Stomach smooth muscle (tissue), 2 donors: ENCODE results near the gene ACBD3.

Experiments
- H3K27ac ChIP-seq: one replicate; pipeline ENCODE4 v1.7.0; 2013; ENCODE audit warnings: mild to moderate bottlenecking, low read length, inconsistent platforms
- H3K27me3 ChIP-seq, 2 donors: one replicate each; pipeline ENCODE4 v1.7.0; 2013; ENCODE audit warnings: low read length in 2 of 2; ENCODE audit not compliant: insufficient read depth in 2 of 2, control insufficient read depth in 1 of 2
- H3K36me3 ChIP-seq, 2 donors: one replicate each; pipeline ENCODE4 v1.7.0; 2013; ENCODE audit warnings: low read length in 2 of 2; ENCODE audit not compliant: control insufficient read depth in 2 of 2, insufficient read depth in 2 of 2
- H3K4me1 ChIP-seq: one replicate; pipeline ENCODE4 v1.7.0; 2013; ENCODE audit warnings: low read length; ENCODE audit not compliant: control insufficient read depth, insufficient read depth
- H3K4me3 ChIP-seq, 2 donors: one replicate each; pipeline ENCODE4 v1.7.0; 2013; ENCODE audit warnings: low read length in 2 of 2
- H3K9ac ChIP-seq, 2 donors: one replicate each; pipeline ENCODE4 v1.7.0; 2013; ENCODE audit warnings: low read length in 2 of 2, mild to moderate bottlenecking in 1 of 2
- H3K9me3 ChIP-seq, 2 donors: one replicate each; pipeline ENCODE4 v1.7.0; 2013; ENCODE audit warnings: low read length in 2 of 2; ENCODE audit not compliant: control insufficient read depth in 2 of 2
- donor health status: healthy.
- donor health status: Pancreatic carcinoma.

The ACBD3 gene

DNA sequence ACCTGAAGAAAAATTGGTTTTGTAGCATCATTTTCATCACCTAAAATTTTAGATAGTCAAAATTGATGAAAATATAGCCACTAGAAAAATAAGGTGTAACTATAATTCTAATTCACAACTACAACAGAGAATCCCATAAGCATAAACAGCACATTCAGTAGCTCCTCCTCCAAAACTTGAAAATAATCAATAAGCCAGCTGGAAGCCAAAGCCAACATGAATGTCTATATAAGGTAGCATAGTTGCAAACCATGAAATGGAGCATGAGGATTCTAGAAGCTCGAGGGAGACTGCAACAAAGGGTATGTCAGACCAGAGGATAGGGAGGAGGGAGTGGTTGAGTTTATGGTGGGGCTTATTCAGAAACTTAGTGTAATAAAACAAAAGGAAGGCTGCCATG lies 22.4 kb downstream of the ACBD3 start:
- no peaks in the 10 kb centered on the region for H3K9me3 ChIP-seq
- H3K27ac ChIP-seq: no peak overlapping the region
- no peaks in the 10 kb centered on the region for H3K4me1 ChIP-seq
- no peak overlapping the region for H3K9ac ChIP-seq
- peaks cover 11 to 26% of the 10 kb centered on the region in 2 donors for H3K36me3 ChIP-seq
- H3K27me3 ChIP-seq: no peaks in the 10 kb centered on the region
- H3K4me3 ChIP-seq: no peak overlapping the region

GRCh38 chr1:226162898-226163297 lies 23.6 kb downstream of the ACBD3 start:
- Histone ChIP-seq H3K36me3 (peaks cover 22 to 36% of the 10 kb centered on the region in 2 donors), H3K27ac (no peak overlapping the region), H3K4me1 (no peaks in the 10 kb centered on the region), H3K9me3 (no peaks in the 10 kb centered on the region), H3K27me3 (no peaks in the 10 kb centered on the region), H3K4me3 (no peak overlapping the region), H3K9ac (no peak overlapping the region)

DNA sequence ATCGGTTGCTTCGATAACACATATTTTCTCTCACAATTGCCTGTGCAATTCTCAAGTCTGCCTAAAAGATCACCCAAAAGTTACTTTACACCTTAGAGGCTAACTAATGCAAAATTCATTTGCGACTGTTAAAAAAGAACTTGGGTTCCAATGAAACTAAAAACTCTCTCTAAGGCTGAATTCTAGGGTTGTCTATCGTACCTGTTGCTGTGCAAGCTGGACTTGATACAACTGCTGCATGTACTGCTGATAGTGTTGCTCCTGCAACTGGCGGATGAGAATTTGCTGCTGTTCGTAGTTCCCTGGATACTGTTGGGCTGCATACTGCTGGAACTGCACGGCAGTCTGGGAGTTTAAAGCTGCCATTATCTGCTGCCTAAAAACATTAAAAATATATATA lies 27.6 kb downstream of the ACBD3 start:
- no peak overlapping the region for H3K27ac ChIP-seq
- no peak overlapping the region for H3K4me3 ChIP-seq
- peaks cover 18 to 33% of the 10 kb centered on the region in 2 donors for H3K36me3 ChIP-seq
- H3K9ac ChIP-seq: no peak overlapping the region
- H3K27me3 ChIP-seq: no peaks in the 10 kb centered on the region
- no peaks in the 10 kb centered on the region for H3K9me3 ChIP-seq
- no peaks in the 10 kb centered on the region for H3K4me1 ChIP-seq

DNA sequence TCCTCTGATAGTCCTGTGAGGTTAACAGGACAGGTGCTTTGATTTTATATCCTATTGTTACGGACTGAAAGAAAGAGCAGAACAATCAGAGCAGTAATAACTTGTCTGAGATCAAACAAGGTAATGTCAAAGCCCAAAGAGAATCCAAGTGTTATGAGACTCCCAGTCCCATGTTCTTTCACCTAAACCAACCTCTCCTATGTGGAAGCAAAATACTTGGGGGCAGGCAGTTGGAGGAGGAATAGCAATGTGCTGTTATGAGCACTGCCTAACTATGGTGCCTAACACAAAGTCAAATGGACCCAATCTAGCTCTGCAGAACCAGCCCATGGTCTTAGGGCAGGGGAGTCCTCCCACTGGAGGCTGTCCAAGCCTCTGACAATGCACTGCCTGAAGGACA lies 28.1 kb downstream of the ACBD3 start:
- Histone ChIP-seq H3K36me3 (peaks cover 23 to 38% of the 10 kb centered on the region in 2 donors), H3K27ac (no peak overlapping the region), H3K4me1 (no peaks in the 10 kb centered on the region)

DNA sequence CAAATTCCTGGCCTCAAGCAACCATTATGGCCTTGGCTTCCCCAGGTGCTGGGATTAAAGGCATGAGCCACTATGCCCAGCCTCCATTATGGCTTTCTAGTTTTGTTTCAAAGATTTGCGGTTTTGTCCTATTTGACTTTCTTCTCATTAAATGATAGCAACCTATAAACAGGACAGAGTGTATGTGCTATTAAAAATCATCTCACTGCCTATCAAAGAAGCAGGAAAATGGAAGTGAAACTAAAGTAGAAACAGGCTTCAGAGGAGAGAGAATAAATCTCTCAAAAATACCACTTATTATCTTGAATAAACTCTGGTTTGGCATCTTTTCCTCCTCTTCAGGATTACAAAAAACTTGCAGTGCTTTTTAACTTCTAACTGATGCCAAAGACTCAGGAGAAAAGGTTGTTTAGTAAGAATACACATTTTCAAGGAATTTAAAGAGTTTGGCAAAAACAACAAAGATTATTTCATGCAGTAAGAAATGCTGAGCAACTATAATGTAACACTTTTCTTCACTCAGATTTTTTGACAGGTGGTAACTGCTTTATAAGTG lies 28.7 kb downstream of the ACBD3 start:
- Histone ChIP-seq H3K36me3 (peaks cover 29 to 41% of the 10 kb centered on the region in 2 donors), H3K27ac (no peak overlapping the region), H3K9me3 (no peaks in the 10 kb centered on the region), H3K9ac (no peak overlapping the region), H3K4me3 (no peak overlapping the region), H3K27me3 (no peaks in the 10 kb centered on the region), H3K4me1 (no peaks in the 10 kb centered on the region)

More for the DNA sequence above, 28.1 kb downstream of the ACBD3 start:
- no peak overlapping the region for H3K9ac ChIP-seq
- no peak overlapping the region for H3K4me3 ChIP-seq
- H3K9me3 ChIP-seq: no peaks in the 10 kb centered on the region
- no peaks in the 10 kb centered on the region for H3K27me3 ChIP-seq

DNA sequence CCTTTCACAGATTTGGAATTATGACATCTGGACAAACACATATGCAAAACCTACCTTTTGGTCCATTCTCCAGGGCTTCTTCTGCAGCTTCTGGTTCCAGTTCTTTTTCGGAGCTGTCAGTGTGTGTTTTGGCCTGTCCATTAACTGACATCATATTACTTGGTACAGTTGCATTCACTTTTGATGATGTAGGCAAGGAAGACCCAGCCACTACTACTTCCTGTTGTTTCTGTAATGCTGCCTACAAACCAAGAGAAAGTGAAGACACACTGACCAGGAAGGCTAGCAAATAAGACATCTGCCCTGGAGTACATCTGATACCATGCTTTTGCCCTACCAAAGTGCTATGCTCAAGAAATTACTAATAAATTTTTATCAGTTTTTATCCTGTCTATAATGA lies 31.9 kb downstream of the ACBD3 start:
- no peaks in the 10 kb centered on the region for H3K4me1 ChIP-seq
- H3K9ac ChIP-seq: no peak overlapping the region
- H3K27ac ChIP-seq: no peak overlapping the region
- H3K27me3 ChIP-seq: no peaks in the 10 kb centered on the region
- H3K9me3 ChIP-seq: no peaks in the 10 kb centered on the region
- peaks cover 41 to 47% of the 10 kb centered on the region in 2 donors for H3K36me3 ChIP-seq
- no peak overlapping the region for H3K4me3 ChIP-seq

GRCh38 chr1:226149806-226150205 lies 36.7 kb downstream of the ACBD3 start:
- H3K4me1 ChIP-seq: no peaks in the 10 kb centered on the region
- H3K9me3 ChIP-seq: no peaks in the 10 kb centered on the region
- H3K27ac ChIP-seq: no peak overlapping the region
- no peak overlapping the region for H3K9ac ChIP-seq
- peaks cover 31 to 37% of the 10 kb centered on the region in 2 donors for H3K36me3 ChIP-seq
- H3K27me3 ChIP-seq: no peaks in the 10 kb centered on the region
- H3K4me3 ChIP-seq: no peak overlapping the region

- no peaks in the 10 kb centered on the region for H3K27me3 ChIP-seq
- no peak overlapping the region for H3K27ac ChIP-seq
- peaks cover 26 to 33% of the 10 kb centered on the region in 2 donors for H3K36me3 ChIP-seq
- no peak overlapping the region for H3K9ac ChIP-seq
- no peak overlapping the region for H3K4me3 ChIP-seq
- H3K9me3 ChIP-seq: no peaks in the 10 kb centered on the region
- H3K4me1 ChIP-seq: no peaks in the 10 kb centered on the region
Observed at GRCh38 chr1:226148121-226148648, 38.4 kb downstream of the ACBD3 start.

DNA sequence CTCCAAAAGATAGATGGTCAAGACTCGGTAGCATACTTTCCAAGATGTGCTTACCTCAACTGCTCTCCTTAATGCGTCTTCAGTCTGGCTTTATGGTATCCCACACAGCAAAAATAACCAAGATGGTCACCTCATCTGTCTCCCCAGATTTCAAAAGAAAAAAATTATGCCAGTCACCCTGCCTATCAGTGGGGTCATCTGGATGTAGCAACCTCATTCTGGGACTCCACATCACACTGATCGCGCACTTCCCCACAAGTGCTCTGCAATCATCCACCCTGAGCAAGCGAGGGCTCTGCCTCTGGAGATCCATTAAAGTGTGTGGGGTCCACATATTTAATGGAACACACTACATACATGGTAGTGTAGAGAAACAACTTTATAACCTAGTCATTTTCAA lies 42.5 kb downstream of the ACBD3 start:
- no peaks in the 10 kb centered on the region for H3K4me1 ChIP-seq
- H3K4me3 ChIP-seq: no peak overlapping the region
- H3K9me3 ChIP-seq: no peaks in the 10 kb centered on the region
- H3K27me3 ChIP-seq: no peaks in the 10 kb centered on the region
- H3K36me3 ChIP-seq: peaks cover 11 to 13% of the 10 kb centered on the region in 2 donors
- H3K27ac ChIP-seq: no peak overlapping the region
- H3K9ac ChIP-seq: no peak overlapping the region

GRCh38 chr1:226135709-226136108 lies 50.8 kb downstream of the ACBD3 start:
- Histone ChIP-seq H3K4me3 (no peak overlapping the region), H3K9me3 (no peaks in the 10 kb centered on the region), H3K36me3 (no peaks in the 10 kb centered on the region), H3K4me1 (peaks cover 16% of the 10 kb centered on the region), H3K27ac (peak overlapping the region; percentile 41), H3K27me3 (no peaks in the 10 kb centered on the region), H3K9ac (peak overlapping the region; percentile 47 to 51)

- H3K9me3 ChIP-seq: no peaks in the 10 kb centered on the region
- peak overlapping the region; percentile 51 to 69 for H3K9ac ChIP-seq
- H3K4me1 ChIP-seq: peaks cover 16% of the 10 kb centered on the region
- peak overlapping the region; percentile 41 for H3K27ac ChIP-seq
- peak overlapping the region; percentile 38 to 57 for H3K4me3 ChIP-seq
- H3K27me3 ChIP-seq: no peaks in the 10 kb centered on the region
- no peaks in the 10 kb centered on the region for H3K36me3 ChIP-seq
Observed at GRCh38 chr1:226135059-226135651, 51.4 kb downstream of the ACBD3 start.
